H9 (cell line): ENCODE measurements around the gene ZNF804A. TPM values are rescaled to one million over a fixed set of nuclear protein-coding genes. Genes with fewer than 3 reads are reported as not detected.

Source experiments
- DNase-seq: peaks from one replicate; pipeline ENCODE4 v3.0.0-alpha.2; 2017
- H2AFZ ChIP-seq: one replicate; pipeline ENCODE4 v1.6.1; 2013; ENCODE audit warnings: mild to moderate bottlenecking, low read length, control low read depth, moderate library complexity
- H2AK5ac ChIP-seq: 2 replicates; pipeline ENCODE4 v1.6.1; 2013; ENCODE audit warnings: low read length, control low read depth, mixed read lengths; ENCODE audit not compliant: insufficient read length
- H2BK120ac ChIP-seq: one replicate; pipeline ENCODE4 v1.6.1; 2013; ENCODE audit warnings: low read depth, mild to moderate bottlenecking, low read length, control low read depth, inconsistent platforms; ENCODE audit not compliant: poor library complexity, severe bottlenecking
- H2BK12ac ChIP-seq: 2 replicates; pipeline ENCODE4 v1.6.1; 2013; ENCODE audit warnings: low read length, control low read depth, mixed read lengths, low read depth; ENCODE audit not compliant: insufficient read length
- H2BK15ac ChIP-seq: 2 replicates; pipeline ENCODE4 v1.6.1; 2013; ENCODE audit warnings: low read depth, low read length, control low read depth
- H2BK20ac ChIP-seq: one replicate; pipeline ENCODE4 v1.6.1; 2013; ENCODE audit warnings: low read depth, mild to moderate bottlenecking, low read length, control low read depth, inconsistent platforms; ENCODE audit not compliant: poor library complexity, severe bottlenecking
- H2BK5ac ChIP-seq: 2 replicates; pipeline ENCODE4 v1.6.1; 2013; ENCODE audit warnings: low read length, control low read depth, mixed read lengths; ENCODE audit not compliant: insufficient read length
- H3K14ac ChIP-seq: 2 replicates; pipeline ENCODE4 v1.6.1; 2013; ENCODE audit warnings: low read length, control low read depth; ENCODE audit not compliant: insufficient read depth
- H3K18ac ChIP-seq: 2 replicates; pipeline ENCODE4 v1.6.1; 2013; ENCODE audit warnings: low read depth, mild to moderate bottlenecking, mixed read lengths, low read length, control low read depth; ENCODE audit not compliant: insufficient read length
- H3K23ac ChIP-seq: 2 replicates; pipeline ENCODE4 v1.6.1; 2013; ENCODE audit warnings: low read length, control low read depth, mixed read lengths, low read depth; ENCODE audit not compliant: insufficient read length
- H3K23me2 ChIP-seq: 2 replicates; pipeline ENCODE4 v1.6.1; 2013; ENCODE audit warnings: low read depth, mild to moderate bottlenecking, mixed read lengths, low read length, control low read depth; ENCODE audit not compliant: insufficient read length, poor library complexity, severe bottlenecking
- H3K27ac ChIP-seq: 2 replicates; pipeline ENCODE4 v1.5.1; 2013; ENCODE audit warnings: low read length, control low read depth, mixed read lengths, low read depth; ENCODE audit not compliant: insufficient read length
- H3K27me3 ChIP-seq: 2 replicates; pipeline ENCODE4 v1.6.1; 2013; ENCODE audit warnings: low read length, control low read depth, inconsistent platforms; ENCODE audit not compliant: insufficient read depth
- H3K4ac ChIP-seq: 2 replicates; pipeline ENCODE4 v1.6.1; 2013; ENCODE audit warnings: low read depth, mild to moderate bottlenecking, control low read depth, inconsistent platforms, low read length, moderate library complexity
- H3K4me1 ChIP-seq: 2 replicates; pipeline ENCODE4 v1.6.1; 2013; ENCODE audit warnings: low read length, control low read depth, inconsistent platforms; ENCODE audit not compliant: insufficient read depth
- H3K4me2 ChIP-seq: 2 replicates; pipeline ENCODE4 v1.6.1; 2013; ENCODE audit warnings: low read length, control low read depth, mixed read lengths; ENCODE audit not compliant: insufficient read length, insufficient read depth
- H3K56ac ChIP-seq: 2 replicates; pipeline ENCODE4 v1.6.1; 2013; ENCODE audit warnings: low read depth, mild to moderate bottlenecking, mixed read lengths, low read length, control low read depth; ENCODE audit not compliant: insufficient read length
- H3K79me1 ChIP-seq: 2 replicates; pipeline ENCODE4 v1.6.1; 2013; ENCODE audit warnings: low read depth, mild to moderate bottlenecking, moderate library complexity, low read length, control low read depth, inconsistent platforms; ENCODE audit not compliant: insufficient read depth, poor library complexity, severe bottlenecking
- H3K79me2 ChIP-seq: 2 replicates; pipeline ENCODE4 v1.6.1; 2013; ENCODE audit warnings: low read length, control low read depth, inconsistent platforms; ENCODE audit not compliant: insufficient read depth
- H3K9ac ChIP-seq: 2 replicates; pipeline ENCODE4 v1.6.1; 2013; ENCODE audit warnings: low read length, control low read depth, mixed read lengths; ENCODE audit not compliant: insufficient read length; ENCODE audit errors: extremely low read depth
- H3K9me3 ChIP-seq: one replicate; pipeline ENCODE4 v1.6.1; 2013; ENCODE audit warnings: low read depth, low read length, inconsistent platforms; ENCODE audit not compliant: control insufficient read depth
- H3T11ph ChIP-seq: one replicate; pipeline ENCODE4 v1.6.1; 2013; ENCODE audit warnings: mild to moderate bottlenecking, low read length, control low read depth, inconsistent platforms
- H4K20me1 ChIP-seq: one replicate; pipeline ENCODE4 v1.6.1; 2013; ENCODE audit not compliant: control insufficient read depth, insufficient read length, insufficient read depth
- H4K5ac ChIP-seq: 2 replicates; pipeline ENCODE4 v1.6.1; 2013; ENCODE audit warnings: low read depth, mild to moderate bottlenecking, mixed read lengths, low read length, control low read depth; ENCODE audit not compliant: insufficient read length
- H4K8ac ChIP-seq: replicated peaks from 2 replicates; pipeline ENCODE4 v1.6.1; 2013; ENCODE audit warnings: low read length, control low read depth, mixed read lengths, low read depth; ENCODE audit not compliant: insufficient read length
- H4K91ac ChIP-seq: 2 replicates; pipeline ENCODE4 v1.6.1; 2013; ENCODE audit warnings: low read depth, mild to moderate bottlenecking, moderate library complexity, mixed read lengths, low read length, control low read depth; ENCODE audit not compliant: insufficient read length
- H3K27ac Mint-ChIP-seq, 3 experiments: 2 replicates in 2 of 3; 3 replicates in 1 of 3; pipeline ENCODE4 v1.8.0; 2020 to 2021; ENCODE audit warnings: mixed read lengths in 3 of 3, mild to moderate bottlenecking in 1 of 3, moderate library complexity in 1 of 3
- H3K27me3 Mint-ChIP-seq: 2 replicates; pipeline ENCODE4 v1.8.0; 2021; ENCODE audit warnings: low read depth, mild to moderate bottlenecking, moderate library complexity, mixed read lengths
- H3K36me3 Mint-ChIP-seq, 3 experiments: 2 replicates in 2 of 3; 3 replicates in 1 of 3; pipeline ENCODE4 v1.8.0; 2020 to 2021; ENCODE audit warnings: low read depth in 3 of 3, mixed read lengths in 3 of 3; ENCODE audit not compliant: insufficient read depth in 1 of 3
- H3K4me1 Mint-ChIP-seq, 2 experiments: 2 replicates each; pipeline ENCODE4 v1.8.0; 2020; ENCODE audit warnings: mixed read lengths in 2 of 2
- H3K4me3 Mint-ChIP-seq, 2 experiments: 2 replicates in 1 of 2; 3 replicates in 1 of 2; pipeline ENCODE4 v1.8.0; 2020 to 2021; ENCODE audit warnings: mild to moderate bottlenecking in 2 of 2, mixed read lengths in 2 of 2, moderate library complexity in 1 of 2
- H3K9me3 Mint-ChIP-seq, 2 experiments: 2 replicates in 1 of 2; 3 replicates in 1 of 2; pipeline ENCODE4 v1.8.0; 2020; ENCODE audit warnings: mild to moderate bottlenecking in 2 of 2, mixed read lengths in 2 of 2, moderate library complexity in 1 of 2
- CTCF ChIP-seq: fragments of 200-600 bp; sonication (generic); conservative IDR thresholded peaks from 3 replicates; pipeline ENCODE4 v1.8.0; 2021; ENCODE audit warnings: antibody characterized with exemption, mild to moderate bottlenecking
- WGBS: extraction: QIAGEN DNeasy Blood & Tissue Kit; methylation state at CpG from one replicate; pipeline ENCODE4 v1.1.7; 2013; ENCODE audit warnings: missing lambda C conversion rate, low lambda C conversion rate, mixed read lengths; ENCODE audit not compliant: insufficient read length; ENCODE audit errors: extremely low coverage; 5-methylcytosine and 5-hydroxymethylcytosine counted together
- total RNA-seq: library from RNA; stranded (reverse); gene quantifications from 2 replicates; pipeline ENCODE4 v1.2.1, GENCODE V29; 2021

Gene ZNF804A
- total RNA-seq, 1 experiment from 2014 or later, result not detected

GRCh38 chr2:184824597-184824996 is 226.3 kb downstream of the ZNF804A start:
- H3K79me2 ChIP-seq, result no peaks in the 10 kb centered on the region
- WGBS, result no CpG with 5 or more reads among the region's 2 CpGs
- peaks cover 4 to 5% of the 10 kb centered on the region in 2 experiments for H3K4me1 Mint-ChIP-seq

More at GRCh38 chr2:184824597-184824996, 226.3 kb downstream of the ZNF804A start:
- Histone ChIP-seq H3K9ac (no peak overlapping the region), H2BK5ac (no peak overlapping the region), H3K9me3 (no peaks in the 10 kb centered on the region), H2BK12ac (no peak overlapping the region), H3K23ac (no peak overlapping the region), H3K79me1 (no peaks in the 10 kb centered on the region), H3K14ac (no peak overlapping the region), H4K20me1 (no peaks in the 10 kb centered on the region), H3K4me1 (no peaks in the 10 kb centered on the region), H3T11ph (no peak overlapping the region), H3K27me3 (no peaks in the 10 kb centered on the region), H3K56ac (no peak overlapping the region), H2AK5ac (no peak overlapping the region), H2BK20ac (no peak overlapping the region), H3K23me2 (no peaks in the 10 kb centered on the region), H4K5ac (no peak overlapping the region), H3K27ac (no peak overlapping the region), H2BK15ac (no peak overlapping the region), H3K4me2 (no peak overlapping the region), H3K18ac (no peak overlapping the region), H3K4ac (no peak overlapping the region), H4K91ac (no peak overlapping the region), H2BK120ac (no peak overlapping the region), H2AFZ (no peak overlapping the region), H4K8ac (no peak overlapping the region)
- Mint-ChIP-seq H3K27me3 (no peaks in the 10 kb centered on the region), H3K27ac (peak overlapping the region in 1 of 3 experiments; percentile 28; a peak in 1 of 7 replicates), H3K9me3 (no peaks in the 10 kb centered on the region), H3K4me3 (no peak overlapping the region), H3K36me3 (no peaks in the 10 kb centered on the region)
- TF ChIP-seq CTCF, result no peak
- no peak for DNase-seq
